ENCODE measurements around the gene BZW1. TPM values are rescaled to one million over a fixed set of nuclear protein-coding genes. Genes with fewer than 3 reads are reported as not detected.

Gene BZW1
- total RNA-seq = 313 and 705 TPM in 2 replicates

GRCh38 chr2:200811333-200812121, at the start of gene BZW1:
BZW1 (plus strand) TSS chr2:200811910; CDS start chr2:200813218, 1,308 bp downstream.

GRCh38 chr2:200864176-200865034, 52.7 kb downstream of the BZW1 start, which contains the start of gene CLK1:
CLK1 (minus strand) TSS chr2:200864658; CDS start chr2:200861862, 2,796 bp downstream.

Small RNA genes lying within 50 kb of the gene (small RNA-seq; reads per million reads assigned to genes)
- gene RF00019 (ENCODE audit: low replicate concordance) (not detected), gene RNA5SP115 (ENCODE audit: low replicate concordance) (not detected), gene RNU1-133P (ENCODE audit: low replicate concordance) (0.72 reads per million, percentile 31 among the genes with 10 or more reads in this experiment), gene RNU6-31P (ENCODE audit: low replicate concordance) (not detected)

Other genes with a start within 250 kb of the BZW1 start
- gene AOX1, start 225.9 kb upstream of the BZW1 start, total RNA-seq = 1.8 and 11.9 TPM in 2 replicates
- 47.7 and 51.2 TPM in 2 replicates for gene CLK1, start 52.7 kb downstream of the BZW1 start, total RNA-seq
- gene PPIL3, start 77.2 kb downstream of the BZW1 start, total RNA-seq = 39.5 and 40.9 TPM in 2 replicates
- gene NIF3L1, start 77.5 kb downstream of the BZW1 start, total RNA-seq = 18.8 and 57.7 TPM in 2 replicates
- 9.2 and 20.5 TPM in 2 replicates for gene ORC2, start 151.8 kb downstream of the BZW1 start, total RNA-seq